Pons (tissue), 1 donor: ENCODE measurements around the gene IFNL2.
"Not testable (repeated sequence)": the region's sequence is repeated elsewhere in the genome, so short reads cannot be mapped to it uniquely, and the experiment has no call there.

ENCODE experiments used
- DNase-seq: peaks from one replicate; pipeline ENCODE4 v3.0.0-alpha.2; 2016; ENCODE audit warnings: low spot score

IFNL2 gene

DNA sequence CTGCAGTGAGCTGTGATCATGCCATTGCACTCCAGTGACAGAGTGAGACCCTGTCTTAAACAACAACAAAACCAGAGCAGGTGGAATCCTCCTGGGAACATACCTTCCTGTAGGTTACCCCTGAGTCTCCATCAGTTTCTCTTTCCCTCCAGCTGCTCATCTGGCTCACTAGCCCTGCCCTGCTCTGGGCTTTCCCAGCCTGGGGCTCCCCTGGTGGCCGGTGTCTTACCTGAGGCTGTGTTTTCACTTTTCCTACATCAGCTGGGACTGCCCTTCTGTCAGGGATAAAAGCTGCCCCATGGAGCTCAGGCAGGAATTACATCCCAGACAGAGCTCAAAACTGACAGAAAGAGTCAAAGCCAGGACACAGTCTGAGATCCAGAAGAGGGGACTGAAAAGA lies at the start of gene IFNL2:
Gene IFNL2, plus strand, starts transcription at position 312 of the 400 bp plus-strand sequence. CDS start 173 bp downstream, outside the sequence.
- DNase-seq: not testable (repeated sequence)

DNA sequence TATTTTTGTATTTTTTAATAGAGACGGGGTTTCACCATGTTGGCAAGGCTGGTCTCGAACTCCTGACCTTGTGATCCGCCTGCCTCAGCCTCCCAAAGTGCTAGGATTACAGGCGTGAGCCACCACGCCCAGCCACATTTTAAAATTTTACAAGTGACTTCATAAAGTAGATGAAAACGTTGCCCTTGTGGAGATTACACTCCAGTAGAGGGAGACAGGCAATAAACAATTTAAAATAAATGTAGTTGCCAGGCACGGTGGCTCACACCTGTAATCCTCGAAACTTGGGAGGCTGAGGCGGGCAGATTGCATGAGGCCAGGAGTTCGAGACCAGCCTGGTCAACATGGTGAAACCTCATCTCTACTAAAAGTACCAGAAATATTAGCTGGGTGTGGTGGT lies 49.1 kb upstream of the IFNL2 start:
- DNase-seq: not testable (repeated sequence)

DNA sequence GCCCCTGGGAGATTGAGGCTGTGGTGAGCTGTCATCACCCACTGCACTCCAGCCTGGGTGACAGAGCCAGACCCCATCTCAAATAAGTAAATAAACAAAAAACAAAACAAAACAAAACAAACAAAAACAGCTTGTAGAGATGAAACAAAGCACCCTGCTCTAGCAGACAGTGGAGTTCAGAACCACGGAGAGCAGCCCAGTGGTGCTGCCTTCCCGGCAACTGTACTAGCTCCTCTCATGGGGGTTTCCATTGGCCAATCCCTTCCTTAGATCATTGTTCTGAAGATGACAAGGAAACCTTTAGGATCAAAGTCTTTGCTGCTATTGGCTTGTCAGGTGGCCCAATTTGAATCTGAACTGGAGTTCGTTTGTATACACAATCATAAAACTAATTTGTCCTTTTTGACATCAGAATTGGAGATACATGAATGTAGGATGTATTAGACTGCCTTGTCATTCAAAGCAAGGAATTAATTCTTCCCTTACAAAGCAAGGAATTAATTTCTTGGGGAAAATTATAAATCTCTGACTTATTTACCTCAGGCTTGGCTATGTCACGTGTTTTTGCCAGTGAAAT lies 44.4 kb upstream of the IFNL2 start:
- DNase-seq: no peak

DNA sequence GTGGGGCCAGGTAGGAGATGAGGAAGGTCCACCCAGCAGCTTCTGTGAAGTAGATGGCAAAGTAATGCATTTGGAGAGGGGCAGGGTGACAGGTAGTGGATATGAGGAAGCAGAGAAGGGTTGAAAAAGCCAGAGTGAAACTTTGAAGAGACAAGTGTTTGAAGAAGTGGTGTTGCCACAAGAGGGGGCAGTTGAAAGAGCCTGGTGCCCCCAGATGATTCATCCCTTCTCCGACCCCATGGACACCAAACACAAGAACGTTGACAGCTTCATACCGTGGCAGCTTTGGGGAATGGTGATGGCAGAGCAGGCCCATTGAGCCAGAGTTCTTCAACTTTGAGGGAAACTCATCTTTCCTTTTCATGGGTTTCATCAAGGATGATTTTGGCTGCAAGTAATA lies 43.3 kb upstream of the IFNL2 start:
- no peak for DNase-seq

DNA sequence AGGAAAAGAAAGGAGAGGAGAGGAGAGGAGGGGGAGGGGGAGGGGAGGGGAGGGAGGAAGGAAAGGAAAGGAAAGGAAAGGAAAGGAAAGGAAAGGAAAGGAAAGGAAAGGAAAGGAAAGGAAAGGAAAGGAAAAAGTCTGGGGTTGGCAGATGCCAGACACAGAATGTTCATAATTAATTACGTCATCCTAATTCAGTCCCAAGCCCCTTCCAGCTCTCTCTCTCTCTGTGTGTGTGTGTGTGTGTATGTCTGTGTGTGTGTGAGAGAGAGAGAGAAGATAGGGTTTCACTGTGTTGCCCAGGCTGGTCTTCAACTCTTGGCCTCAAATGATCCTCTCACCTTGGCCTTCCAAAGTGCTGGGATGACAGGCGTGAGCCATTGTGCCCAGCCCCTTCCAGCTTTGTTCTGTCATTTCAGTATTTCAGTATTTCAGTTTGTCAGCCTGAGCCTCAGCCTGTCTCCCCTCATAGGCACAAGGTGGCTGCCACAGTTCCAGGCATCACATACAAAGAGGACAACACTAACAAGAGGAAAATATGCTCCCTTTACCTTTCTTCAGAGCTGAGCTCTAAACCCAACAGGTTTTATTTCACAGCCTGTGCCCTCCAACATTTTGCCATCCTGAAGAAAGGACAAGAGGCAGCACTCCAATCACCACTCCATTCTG lies 38.0 kb upstream of the IFNL2 start:
- DNase-seq: no peak

DNA sequence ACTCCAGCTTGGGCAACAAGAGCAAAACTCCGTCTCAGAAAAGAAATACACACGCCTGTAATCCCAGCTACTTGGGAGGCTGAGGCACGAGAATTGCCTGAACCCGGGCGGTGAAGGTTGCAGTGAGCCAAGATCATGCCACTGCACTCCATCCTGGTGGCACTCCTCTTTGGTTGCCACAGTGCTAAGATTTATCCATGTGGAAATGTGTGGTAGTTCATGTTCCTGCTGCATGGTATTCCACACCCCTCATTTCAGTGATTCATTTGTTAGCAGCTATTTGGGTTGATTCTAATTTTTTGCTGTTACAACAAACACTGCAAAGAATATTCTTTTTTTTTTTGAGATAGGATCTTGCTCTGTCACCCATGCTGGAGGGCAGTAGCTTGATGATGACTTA lies 35.5 kb upstream of the IFNL2 start:
- DNase-seq: no peak

DNA sequence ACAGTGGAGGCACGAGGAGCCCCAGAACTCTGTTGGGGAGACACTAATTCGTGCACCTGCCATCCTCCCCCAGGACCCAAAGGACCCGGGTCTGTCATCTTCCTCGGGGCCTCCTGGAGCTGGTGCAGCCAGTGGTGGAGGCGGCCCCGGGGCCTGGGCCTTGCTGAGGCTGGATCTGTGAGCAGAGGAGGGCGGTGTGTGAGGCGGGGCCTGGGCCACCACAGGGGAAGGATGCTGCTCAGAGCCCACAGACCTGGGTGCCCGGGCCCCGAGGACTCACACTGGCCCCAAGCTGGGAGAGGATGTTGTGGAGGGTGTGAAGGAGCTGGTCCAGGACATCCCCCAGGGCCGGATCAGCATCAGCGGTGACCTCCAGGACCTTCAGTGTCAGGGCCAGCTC lies 31.7 kb upstream of the IFNL2 start:
- no peak for DNase-seq

DNA sequence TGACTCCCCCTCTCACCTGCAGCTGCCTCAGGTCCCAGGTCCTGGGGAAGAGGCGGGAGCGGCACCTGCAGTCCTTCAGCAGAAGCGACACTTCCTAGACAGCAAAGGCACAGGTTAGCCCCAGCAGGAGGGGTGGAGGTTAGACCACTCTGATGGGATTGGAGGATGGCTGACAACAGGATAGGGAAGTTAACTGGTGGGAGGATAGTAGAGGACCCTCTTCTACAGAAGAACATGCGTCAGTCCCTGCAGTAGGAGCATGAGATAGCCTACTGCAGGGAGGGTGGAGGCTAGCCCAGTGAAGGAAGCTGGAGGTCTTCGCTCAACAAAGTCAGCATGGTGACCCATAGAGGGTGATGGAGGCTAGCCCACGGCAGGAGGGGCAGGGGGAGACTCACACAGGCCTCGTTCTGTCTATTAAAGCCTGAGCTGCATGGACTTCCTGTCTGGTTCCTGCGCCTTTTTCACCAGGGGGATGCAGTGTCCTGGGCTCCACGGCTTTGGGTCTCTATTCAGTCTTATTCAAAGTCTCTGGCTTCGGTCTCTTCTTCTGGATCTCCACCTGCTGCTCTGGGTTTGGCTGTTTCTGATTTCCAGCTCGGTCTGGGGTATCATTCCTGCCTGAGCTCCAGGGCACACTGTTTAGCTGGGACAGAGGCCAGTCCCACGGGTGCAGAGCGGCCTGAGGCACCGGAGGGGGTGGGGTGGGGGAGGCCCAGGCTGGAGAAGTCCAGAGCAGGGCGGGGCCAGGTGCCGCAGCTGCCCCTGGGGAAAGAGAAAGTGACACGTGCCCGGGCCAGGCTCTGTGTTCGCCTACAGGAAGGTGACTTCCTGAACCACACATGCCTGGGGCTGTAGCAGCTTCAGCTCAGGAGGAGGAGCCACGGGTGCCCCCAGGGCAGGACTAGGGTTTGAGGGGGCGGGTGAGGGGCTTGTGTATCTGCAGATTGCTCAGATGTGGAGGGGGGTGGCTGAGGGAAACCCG lies 30.7 kb upstream of the IFNL2 start:
- DNase-seq: no peak

DNA sequence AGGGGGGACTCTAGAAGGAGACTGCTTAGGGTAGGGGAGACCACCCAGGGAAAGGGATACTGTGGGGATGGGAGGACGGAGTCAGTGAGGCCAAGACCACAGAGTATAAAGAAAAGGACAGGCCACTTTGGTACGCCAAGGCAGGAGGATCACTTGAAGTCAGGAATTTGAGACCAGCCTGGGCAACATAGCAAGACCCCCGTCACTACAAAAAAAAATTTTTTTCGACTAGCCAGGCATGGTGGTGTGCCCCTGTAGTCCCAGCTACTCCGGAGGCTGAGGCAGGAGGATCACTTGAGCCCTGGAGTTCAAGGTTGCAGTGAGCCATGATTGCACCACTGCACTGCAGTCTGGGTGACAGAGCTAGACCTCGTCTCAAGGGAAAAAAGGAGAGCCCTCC lies 30.0 kb upstream of the IFNL2 start:
- DNase-seq: no peak

DNA sequence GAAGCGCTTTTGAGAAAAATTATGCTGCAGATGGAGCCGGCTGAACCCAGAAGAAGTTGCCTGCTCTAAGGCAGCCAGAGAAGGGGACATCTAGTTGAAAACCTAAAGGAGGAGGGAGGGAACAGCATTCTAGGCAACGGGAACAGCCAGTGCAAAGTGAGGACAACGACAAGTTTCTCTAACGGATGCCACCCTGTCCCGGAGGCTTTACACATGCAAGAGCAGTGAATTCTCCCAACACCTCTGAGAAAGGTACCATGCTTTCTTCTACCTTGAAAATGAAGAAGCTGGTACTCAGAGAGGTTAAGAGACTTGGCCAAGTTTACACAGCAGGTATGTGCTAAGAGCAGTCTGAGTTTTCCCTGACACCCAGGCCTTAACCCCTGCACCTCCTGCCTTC lies 29.3 kb upstream of the IFNL2 start:
- DNase-seq: no peak

DNA sequence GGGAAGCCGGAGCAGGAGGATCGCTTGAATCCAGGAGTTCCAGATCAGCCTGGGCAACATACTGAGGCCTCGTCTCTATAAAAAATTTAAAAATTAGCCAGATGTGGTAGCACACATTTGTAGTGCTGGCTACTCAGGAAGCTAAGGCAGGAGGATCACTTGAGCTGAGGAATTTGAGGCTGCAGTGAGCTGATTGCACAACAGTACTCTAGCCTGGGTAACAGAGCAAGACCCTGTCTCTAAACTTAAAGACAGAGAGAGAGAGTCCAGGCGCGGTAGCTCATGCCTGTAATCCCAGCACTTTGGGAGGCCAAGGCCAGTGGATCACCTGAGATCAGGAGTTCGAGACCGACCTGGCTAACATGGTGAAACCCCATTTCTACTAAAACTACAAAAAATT lies 27.8 kb upstream of the IFNL2 start:
- no peak for DNase-seq

DNA sequence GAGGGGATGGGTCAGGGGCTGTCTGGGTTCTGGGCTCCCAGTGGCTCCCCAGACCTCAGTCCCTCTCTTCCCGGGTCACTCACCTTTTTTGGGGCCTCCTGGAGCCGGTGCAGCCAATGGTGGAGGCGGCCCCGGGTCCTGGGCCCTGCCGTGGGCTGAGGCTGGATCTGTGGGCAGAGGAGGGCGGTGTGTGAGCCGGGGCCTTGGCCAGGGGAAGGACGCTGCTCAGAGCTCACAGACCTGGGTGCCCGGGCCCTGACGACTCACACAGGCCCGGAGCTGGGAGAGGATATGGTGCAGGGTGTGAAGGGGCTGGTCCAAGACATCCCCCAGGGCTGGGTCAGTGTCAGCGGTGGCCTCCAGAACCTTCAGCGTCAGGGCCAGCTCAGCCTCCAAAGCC lies 24.5 kb upstream of the IFNL2 start:
- DNase-seq: not testable (repeated sequence)

DNA sequence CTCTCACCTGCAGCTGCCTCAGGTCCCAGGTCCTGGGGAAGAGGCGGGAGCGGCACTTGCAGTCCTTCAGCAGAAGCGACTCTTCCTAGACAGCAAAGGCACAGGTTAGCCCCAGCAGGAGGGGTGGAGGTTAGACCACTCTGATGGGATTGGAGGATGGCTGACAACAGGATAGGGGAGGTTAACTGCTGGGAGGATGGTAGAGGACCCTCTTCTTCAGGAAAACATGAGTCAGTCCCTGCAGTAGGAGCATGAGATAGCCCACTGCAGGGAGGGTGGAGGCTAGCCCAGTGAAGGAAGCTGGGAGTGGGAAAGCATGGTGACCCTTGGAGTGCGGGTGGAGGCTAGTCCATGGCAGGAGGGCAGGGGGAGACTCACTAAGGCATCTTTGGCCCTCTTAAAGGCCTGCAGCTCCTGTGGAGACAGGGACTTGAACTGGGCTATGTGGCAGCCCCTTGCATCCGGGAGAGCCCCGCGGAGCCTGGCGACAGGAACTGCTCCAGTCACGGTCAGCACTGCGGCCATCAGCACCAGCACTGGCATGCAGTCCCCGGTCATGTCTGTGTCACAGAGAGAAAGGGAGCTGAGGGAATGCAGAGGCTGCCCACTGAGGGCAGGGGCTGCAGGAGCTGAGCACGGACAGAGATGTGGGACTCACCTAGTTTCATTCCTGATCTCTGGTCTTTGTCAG lies 23.6 kb upstream of the IFNL2 start, which contains the start of gene IFNL3:
Gene IFNL3, minus strand, starts transcription at position 597 of the 691 bp plus-strand sequence. Its CDS starts 39 bp downstream, at position 558.
- DNase-seq: not testable (repeated sequence)

DNA sequence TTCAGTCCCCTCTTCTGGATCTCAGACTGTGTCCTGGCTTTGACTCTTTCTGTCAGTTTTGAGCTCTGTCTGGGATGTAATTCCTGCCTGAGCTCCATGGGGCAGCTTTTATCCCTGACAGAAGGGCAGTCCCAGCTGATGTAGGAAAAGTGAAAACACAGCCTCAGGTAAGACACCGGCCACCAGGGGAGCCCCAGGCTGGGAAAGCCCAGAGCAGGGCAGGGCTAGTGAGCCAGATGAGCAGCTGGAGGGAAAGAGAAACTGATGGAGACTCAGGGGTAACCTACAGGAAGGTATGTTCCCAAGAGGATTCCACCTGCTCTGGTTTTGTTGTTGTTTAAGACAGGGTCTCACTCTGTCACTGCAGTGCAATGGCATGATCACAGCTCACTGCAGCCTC lies 23.0 kb upstream of the IFNL2 start:
- DNase-seq: not testable (repeated sequence)

DNA sequence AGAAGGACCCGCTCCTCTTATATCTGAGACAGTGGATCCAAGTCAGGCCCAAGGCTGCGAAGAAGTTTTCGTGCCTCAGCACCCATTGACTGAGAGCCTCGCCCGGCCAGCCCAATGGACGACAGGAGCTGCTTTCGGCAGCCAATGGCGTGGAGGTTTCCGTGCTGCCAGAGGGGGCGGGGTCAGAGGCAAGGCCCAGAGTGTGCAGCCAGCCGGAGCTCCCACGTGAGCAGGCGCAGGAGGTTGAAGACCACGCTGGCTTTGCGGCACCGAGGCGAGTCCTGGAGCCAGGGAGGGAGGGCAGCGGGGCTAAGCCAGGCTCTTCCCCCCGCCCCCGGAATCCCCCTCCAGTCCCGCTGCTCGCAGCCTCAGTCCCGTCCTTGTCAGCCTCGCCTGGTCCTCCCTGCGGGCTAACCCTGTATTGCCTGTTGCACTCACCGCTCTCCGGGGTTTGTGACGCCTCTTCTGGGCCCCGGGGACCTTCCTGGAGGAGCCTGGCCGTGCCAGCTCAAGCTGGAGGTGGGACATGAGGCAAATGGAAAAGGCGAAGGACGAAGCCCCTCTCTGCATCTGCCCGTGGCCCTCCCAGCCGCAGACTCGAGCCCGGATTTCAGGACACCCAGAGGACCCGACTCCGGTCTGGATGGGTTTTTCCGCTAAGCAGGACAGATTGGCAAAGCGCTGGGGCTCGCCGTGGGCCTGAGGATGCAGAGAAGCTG lies 21.1 kb upstream of the IFNL2 start:
- no peak for DNase-seq

DNA sequence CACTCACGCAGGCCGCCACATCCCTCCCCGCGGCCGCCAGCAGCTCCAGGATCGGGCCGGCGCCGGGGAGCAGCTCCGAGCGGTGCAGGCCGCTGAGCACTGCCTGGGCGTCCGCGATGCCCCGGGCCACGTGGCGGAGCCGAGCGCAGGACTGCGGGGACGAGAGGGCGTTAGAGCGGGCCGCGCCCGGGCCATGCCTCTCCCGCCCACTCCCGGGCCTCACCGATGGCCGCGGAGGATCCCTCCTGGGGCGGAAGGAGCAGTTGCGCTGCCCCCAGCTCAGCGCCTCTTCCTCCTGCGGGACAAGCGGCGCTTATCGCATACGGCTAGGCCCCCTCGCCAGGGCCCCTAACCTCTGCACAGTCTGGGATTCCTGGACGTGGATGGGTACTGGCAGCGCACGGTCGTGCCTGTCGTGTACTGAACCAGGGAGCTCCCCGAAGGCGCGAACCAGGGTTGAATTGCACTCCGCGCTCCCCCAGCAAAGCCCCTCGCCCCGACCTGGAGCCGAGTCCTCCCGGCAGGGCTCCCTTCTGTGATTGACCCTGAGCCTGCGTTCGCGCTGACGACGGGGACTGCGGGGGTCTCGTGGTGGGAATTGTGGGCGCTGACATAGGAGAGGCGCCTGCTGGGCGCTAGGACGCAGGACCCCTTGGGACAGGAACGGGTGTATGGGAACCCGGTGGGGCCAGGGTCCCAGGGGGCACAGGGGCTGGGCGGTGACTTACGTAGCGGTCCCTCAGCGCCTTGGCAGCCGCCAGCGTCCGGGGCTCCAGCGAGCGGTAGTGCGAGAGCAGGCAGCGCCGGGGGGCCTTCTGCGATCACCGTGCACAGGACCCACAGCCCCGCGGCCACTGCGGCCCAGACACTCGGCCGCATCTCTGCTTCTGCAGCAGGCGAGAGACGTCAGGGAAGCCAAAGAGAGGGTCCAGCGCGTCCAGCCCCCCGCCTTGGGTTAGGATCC lies 20.2 kb upstream of the IFNL2 start:
- no peak for DNase-seq

DNA sequence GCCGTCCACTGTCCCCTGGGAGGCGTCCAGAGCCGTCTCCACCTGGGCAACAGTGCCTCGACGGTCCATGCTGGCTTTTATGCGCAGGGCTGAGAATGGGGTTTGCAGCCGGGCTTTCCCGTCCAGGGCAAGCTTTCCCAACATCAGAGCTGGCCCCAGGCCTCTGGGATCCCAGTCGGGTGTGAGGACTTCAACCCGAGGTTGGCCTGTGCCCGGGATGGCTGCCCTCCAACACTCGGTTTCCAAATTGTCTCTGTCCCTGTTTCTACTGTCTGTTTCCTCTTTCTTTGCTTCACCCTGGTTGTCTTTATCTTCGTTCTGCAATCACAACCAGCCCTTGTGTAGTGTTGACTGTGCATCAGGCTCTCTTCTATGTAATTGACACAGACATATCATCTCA lies 19.4 kb upstream of the IFNL2 start, which contains the start of gene IFNL4:
Gene IFNL4, minus strand, starts transcription at position 51 of the 400 bp plus-strand sequence.
- no peak for DNase-seq

DNA sequence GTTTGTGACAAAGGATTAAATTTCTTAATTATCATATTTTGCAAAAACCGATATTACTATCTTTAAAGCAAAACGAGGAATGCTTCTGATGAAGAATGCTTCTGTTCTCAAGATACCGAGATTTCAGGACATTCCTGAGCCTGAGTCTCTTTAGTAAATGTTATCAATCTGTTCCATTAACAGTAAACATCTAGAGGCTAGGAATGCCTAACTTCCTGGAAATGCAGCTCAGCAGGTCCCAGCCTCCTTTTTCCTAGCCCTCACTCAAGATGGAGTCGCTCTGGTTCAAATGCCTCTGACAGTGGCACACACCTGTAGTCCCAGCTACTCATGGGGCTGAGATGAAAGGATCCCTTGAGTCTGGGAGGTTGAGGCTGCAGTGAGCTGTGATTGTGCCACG lies 17.1 kb upstream of the IFNL2 start:
- no peak for DNase-seq

DNA sequence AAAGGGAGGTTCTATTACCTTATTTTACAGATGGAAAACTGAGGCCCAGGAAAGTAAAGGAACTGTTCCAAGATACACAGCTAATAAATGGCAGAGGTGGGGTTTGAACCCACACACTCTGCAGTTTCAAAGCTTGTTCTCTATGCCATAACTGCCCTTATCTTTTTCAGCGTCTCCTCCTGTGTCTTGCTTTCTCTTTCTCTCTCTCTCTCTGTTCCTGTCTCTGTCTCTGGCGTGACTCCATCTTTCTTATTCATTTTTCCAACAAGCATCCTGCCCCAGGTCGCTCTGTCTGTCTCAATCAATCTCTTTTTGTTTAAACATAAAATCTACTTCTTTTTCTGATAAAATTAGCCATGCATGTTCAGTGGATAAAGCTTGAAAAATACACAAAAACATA lies 16.4 kb upstream of the IFNL2 start:
- DNase-seq: no peak

DNA sequence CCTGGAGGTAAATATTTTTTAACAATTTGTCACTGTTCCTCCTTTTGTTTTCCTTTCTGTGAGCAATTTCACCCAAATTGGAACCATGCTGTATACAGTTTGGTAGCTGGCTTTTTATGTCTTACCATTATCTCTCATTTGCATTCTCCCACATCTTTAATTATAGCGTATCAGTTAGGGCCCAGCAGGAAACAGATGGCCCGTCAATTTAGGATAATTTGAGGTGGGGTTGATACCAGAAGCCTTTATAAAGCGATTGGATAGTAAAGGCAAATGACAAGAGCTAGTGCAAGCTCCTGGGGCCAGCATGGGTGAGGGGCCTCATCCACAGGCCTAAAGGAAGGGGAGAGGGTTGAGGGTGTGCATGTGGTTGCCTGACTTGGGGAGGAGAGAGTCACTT lies 15.7 kb upstream of the IFNL2 start:
- no peak for DNase-seq
